CD4-positive, alpha-beta T cell treated with Interleukin-4 for 4 hours (primary cell): Measurements from ENCODE around the gene POTEC.
"Not testable (repeated sequence)": the region's sequence is repeated elsewhere in the genome, so short reads cannot be mapped to it uniquely, and the experiment has no call there.

Experiments used
- DNase-seq: peaks from one replicate; pipeline ENCODE4 v3.0.0-alpha.2; 2020

POTEC gene

GRCh38 chr18:14543446-14543964, at the start of gene POTEC:
TSS of gene POTEC (minus strand) at chr18:14543600. CDS start at chr18:14543146, 454 bp downstream.
- DNase-seq, result not testable (repeated sequence)

DNA sequence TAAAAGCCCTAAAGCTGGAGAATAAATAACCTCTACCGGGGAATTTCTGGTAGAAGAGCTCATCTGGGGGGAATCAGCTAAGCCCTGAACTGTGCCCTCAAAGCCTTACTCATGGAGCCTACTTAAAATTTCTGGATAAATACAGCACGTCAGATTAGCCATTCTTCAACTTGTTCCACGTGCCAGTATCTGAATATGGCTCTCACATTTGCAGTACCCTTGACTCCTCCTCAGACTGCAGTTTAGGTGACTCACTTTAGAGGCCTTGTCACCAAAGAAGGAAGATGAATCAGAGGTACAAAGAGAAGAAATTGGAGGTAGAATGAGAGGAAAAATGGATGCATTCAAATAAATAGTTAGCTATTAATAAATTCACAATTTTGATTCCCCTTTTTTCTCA, 34.6 kb upstream of the POTEC start:
- DNase-seq, result no peak

DNA sequence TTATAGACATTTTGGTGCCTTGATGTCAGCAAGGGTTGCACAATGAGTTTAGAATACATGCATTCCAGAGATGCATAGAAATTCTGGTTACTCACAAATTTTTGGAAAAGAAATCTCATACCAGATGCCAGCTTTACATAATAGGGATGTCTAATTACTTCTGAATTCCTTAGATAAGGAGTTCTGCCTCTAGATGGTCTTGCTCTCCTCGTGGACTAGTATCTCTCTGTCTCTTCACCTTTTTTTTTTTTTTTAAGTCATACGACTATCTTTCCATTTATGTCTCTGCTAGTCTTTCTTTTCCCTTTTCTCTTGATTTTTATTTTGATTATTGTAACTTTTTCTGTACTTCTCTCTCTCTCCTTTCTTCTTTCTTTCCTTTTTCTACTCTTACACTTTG, 16.1 kb upstream of the POTEC start:
- not testable (repeated sequence) for DNase-seq

GRCh38 chr18:14531659-14532058, 11.7 kb downstream of the POTEC start:
- not testable (repeated sequence) for DNase-seq

GRCh38 chr18:14510707-14511106, 32.7 kb downstream of the POTEC start:
- DNase-seq, result not testable (repeated sequence)

DNA sequence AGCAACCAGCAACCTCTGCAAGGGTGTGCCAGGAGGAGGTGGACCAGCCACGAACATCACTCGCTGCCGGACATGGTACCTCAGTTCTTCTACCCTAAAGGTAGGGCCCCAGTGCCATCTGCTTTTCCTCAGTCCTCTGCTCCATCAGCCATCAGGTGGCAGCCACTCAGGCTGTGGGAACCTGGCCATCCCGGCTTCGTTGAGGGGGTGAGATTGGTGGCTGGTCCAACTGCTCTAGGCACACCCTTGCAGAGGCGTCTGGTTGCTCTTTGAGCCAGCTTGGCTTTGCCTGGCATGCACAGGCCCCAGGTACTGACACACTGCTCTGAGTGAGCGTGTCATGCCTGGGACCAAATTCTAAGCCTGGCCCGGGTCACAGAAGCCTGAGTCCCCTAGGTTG, 39.7 kb downstream of the POTEC start:
- DNase-seq, result not testable (repeated sequence)

DNA sequence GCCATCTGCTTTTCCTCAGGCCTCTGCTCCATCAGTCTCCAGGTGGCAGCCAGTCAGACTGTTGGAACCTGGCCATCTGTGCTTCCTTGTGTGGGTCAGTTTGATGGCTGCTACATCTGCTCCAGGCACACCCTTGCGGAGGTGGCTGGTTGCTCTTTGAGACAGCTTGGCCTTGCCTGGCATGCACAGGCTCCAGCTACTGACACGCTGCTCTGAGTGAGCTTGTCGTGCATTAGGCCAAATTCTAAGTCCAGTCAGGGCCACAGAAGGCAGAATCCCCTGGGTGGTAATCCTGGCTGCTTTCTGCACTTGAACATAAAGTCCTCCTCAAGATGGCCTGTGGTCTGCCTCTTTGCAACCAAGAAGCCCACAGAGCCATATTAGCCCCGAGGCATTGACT, 41.5 kb downstream of the POTEC start:
- DNase-seq, result not testable (repeated sequence)

DNA sequence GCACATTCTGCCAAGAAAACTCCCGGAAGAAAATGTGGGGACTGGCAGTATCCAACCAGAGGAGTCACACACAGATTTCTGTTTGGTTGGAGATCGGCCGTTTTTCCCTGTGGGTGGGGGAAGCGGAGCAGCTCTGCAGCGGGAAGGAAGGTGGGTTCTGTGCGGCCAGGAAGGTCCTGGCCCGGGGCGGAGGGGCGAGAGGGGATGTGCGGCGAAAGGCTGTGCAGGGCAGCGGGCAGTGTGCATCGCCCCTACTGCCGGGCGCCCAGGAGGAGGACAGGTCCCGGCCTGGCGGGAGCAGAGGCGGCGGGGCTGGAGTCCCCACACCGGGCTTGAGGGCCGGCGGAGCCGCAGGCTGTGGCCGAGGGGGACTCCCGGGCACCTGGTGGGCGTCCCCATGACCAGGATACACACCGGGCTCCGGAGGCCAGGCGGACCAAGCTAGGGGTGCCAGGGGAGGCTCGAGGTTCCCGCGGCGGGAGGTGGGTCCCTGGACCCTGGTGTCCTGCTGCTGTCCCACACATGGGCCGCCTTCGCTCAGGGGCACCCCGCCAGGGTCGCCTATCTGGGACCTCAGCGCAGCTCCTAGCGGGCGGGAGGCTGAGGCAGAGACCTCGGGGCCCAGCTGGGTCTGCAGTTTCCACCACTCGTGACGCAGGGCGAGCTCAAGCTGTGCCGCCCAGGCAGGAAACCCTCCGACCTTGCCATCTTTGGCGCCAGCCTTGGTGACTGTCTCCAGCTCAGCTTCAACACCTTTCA, 54.0 kb downstream of the POTEC start:
- not testable (repeated sequence) for DNase-seq

DNA sequence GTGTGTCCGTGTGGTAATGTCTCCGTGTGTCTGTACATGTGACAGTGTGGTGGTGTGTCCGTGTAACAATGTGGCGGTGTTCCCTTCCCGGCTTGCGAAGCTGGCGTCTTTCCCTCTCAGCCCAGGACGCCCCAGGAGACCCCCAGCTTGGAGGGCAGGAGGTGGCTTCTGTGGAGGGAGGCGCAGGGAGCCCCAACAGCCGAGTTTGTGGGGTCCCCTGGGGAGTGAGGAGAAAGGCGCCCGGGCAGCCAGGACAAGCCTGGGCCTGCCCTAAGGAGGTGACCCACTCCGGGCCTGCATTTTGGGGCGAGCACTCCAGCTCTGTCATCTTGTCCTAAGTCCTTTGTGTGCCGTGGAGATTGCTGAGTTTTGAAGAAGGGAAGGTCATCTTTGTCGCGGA, 54.6 kb downstream of the POTEC start:
- not testable (repeated sequence) for DNase-seq

GRCh38 chr18:14486926-14487580, 56.3 kb downstream of the POTEC start:
- DNase-seq, result not testable (repeated sequence)

DNA sequence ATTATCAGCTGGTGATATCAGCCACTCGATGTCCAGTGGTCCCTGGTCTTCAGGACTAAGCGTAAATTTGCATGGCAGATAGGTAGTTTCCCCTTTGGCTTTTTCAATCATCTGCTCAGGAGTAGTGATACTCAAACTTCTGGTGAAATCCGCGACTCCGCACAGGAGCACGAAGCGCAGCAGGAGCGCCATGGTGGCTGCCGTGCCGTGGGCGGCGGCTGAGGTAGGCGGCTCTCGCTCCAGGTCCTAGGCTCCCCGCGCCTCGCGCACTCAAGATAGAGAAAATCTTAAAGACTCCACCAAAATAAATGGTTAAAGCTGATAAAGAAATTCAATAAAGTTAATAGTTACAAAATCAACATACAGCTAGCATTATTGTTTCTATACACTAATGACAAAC, 64.3 kb downstream of the POTEC start:
- not testable (repeated sequence) for DNase-seq

- not testable (repeated sequence) for DNase-seq
Measured at GRCh38 chr18:14475520-14475919, 67.9 kb downstream of the POTEC start.

- DNase-seq, result not testable (repeated sequence)
Measured at GRCh38 chr18:14474752-14475151, 68.6 kb downstream of the POTEC start.

DNA sequence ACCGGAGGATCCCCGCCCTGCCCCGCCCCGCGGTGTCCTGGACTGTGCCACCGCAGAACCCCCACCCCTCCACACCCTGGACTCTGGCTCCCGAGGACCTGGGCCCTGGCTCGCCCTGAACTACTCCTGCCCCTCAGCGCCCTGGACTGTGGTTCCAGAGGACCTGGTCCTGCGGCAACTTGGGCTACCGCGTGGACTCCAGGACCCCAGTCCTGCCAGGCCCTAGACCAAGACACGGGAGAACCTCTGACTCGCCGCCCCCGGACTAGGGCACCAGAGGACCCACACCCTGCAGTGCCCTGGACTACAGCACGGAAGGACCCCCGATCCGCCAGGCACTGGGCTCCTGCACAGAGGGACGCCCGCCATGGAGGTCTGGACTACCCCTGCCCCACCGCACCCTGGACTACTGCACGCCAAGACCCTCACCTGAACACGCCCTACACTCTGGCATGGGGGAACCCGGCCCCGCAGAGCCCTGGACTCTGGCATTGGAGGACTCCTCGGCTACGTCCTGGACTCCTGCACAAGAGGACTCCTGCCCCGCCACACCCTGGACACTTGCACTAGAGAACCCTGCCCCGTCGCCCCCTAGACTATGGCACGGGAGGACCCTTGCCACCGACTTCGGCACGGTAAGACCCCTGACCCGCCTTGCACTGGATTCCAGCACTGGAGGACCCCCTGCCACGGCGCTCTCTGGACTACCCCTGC, 69.2 kb downstream of the POTEC start:
- not testable (repeated sequence) for DNase-seq

DNA sequence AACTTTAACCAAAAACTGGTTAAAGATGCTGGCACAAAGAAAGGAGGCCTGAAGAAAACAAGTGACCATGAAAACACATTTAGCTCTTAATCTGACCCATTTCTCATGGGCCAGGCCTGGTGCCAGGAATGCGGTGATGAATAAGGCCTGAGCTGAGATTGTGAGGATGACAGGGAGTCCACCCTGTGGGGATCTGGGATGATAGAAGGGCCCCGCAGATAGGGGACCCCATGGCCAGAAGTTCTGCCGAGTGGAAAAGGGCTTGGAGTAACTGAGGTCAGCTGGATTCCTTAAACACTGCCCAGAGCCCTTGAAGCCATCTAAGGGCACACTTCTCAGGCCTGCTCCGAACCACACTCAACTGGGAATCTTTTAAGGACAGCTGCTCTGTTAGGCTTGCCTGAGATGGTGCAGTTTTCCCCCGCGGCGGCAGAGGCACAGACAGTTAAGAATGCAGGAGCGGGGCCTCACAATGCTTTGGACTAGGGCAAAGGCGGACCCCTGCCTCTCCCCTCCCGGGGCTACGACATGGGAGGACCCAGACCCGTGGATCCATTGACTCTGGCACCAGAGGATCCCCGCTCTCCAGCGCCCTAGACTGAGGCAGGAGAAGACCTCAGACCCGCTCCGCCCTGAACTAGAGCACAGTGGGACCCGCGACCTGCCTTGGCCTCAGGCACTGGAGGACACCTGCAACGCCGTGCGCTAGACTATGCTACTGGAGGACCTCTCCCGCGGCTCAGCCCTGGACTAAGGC, 70.0 kb downstream of the POTEC start:
- not testable (repeated sequence) for DNase-seq

DNA sequence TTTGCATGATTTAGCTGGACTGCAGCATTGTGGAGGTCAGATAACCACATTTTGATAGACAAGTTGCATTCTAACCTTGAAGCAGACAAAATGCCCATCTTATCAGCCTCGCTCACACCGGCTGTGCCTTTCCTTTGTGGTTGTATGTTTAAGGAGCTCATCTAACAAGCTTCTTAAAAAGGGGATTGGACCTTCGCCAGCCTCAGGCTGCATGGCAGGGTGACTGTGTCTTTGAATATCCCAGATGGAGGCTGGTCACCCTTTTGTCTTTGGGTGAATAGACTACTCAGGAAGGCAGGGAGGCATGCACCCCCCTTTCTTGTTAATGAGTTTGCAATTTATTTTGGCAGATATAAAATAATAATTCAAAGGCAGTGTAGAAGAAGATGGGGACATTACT, 72.1 kb downstream of the POTEC start:
- DNase-seq, result not testable (repeated sequence)

- not testable (repeated sequence) for DNase-seq
Measured at GRCh38 chr18:14470446-14470845, 73.0 kb downstream of the POTEC start.

GRCh38 chr18:14470046-14470445, 73.4 kb downstream of the POTEC start:
- not testable (repeated sequence) for DNase-seq

GRCh38 chr18:14465989-14466388, 77.4 kb downstream of the POTEC start:
- DNase-seq, result not testable (repeated sequence)
